ENCODE measurements around the gene MGMT. TPM values are rescaled to one million over a fixed set of nuclear protein-coding genes. Genes with fewer than 3 reads are reported as not detected.

The MGMT gene
- total and polyA plus RNA-seq, 3 donors from 2014 or later = 32.8 to 40.7 (median 37.9) TPM

- no peak for TF ChIP-seq POLR2A (IDR thresholded peaks at IDR 0.05)
- no peak for TF ChIP-seq CTCF (IDR thresholded peaks at IDR 0.05)
Measured at GRCh38 chr10:129760416-129760815, 293.4 kb downstream of the MGMT start.

GRCh38 chr10:129761197-129761972 is 294.3 kb downstream of the MGMT start:
- peak; percentile 4 for DNase-seq
- Histone ChIP-seq H3K27ac (no peak overlapping the region), H3K4me3 (no peak overlapping the region), H3K9me3 (no peaks in the 10 kb centered on the region), H3K27me3 (no peaks in the 10 kb centered on the region), H3K36me3 (ENCODE audit: low read depth, missing control alignments) (no peaks in the 10 kb centered on the region), H3K4me1 (no peaks in the 10 kb centered on the region)
- TF ChIP-seq POLR2A (IDR thresholded peaks at IDR 0.05) (no peak), CTCF (IDR thresholded peaks at IDR 0.05) (no peak)
- intact Hi-C loops (cut with DNase I; ENCODE audit: low total_unique reads) = no loop called here
- 92 to 96% methylated on average over 20 to 24 of the region's 24 CpGs for WGBS, 2 donors

More at GRCh38 chr10:129760416-129760815, 293.4 kb downstream of the MGMT start:
- 91 to 96% methylated on average over 7 of the region's 7 CpGs for WGBS, 2 donors
- no peak for DNase-seq
- Histone ChIP-seq H3K9me3 (no peaks in the 10 kb centered on the region), H3K27ac (no peak overlapping the region), H3K4me1 (no peaks in the 10 kb centered on the region), H3K36me3 (ENCODE audit: low read depth, missing control alignments) (no peaks in the 10 kb centered on the region), H3K27me3 (no peaks in the 10 kb centered on the region), H3K4me3 (no peak overlapping the region)
- intact Hi-C loops (cut with DNase I; ENCODE audit: low total_unique reads) = no loop called here

- Histone ChIP-seq H3K9me3 (no peaks in the 10 kb centered on the region), H3K4me3 (no peak overlapping the region), H3K27ac (no peak overlapping the region), H3K36me3 (ENCODE audit: low read depth, missing control alignments) (no peaks in the 10 kb centered on the region), H3K4me1 (no peaks in the 10 kb centered on the region), H3K27me3 (no peaks in the 10 kb centered on the region)
- intact Hi-C loops (cut with DNase I; ENCODE audit: low total_unique reads) = no loop called here
- 87 to 90% methylated on average over 25 of the region's 25 CpGs for WGBS, 2 donors
- DNase-seq = no peak
- TF ChIP-seq POLR2A (IDR thresholded peaks at IDR 0.05) (no peak), CTCF (IDR thresholded peaks at IDR 0.05) (no peak)
Measured at GRCh38 chr10:129761981-129762956, 295.2 kb downstream of the MGMT start.

GRCh38 chr10:129764011-129764900 is 297.2 kb downstream of the MGMT start:
- no peaks in the 10 kb centered on the region for H3K4me1 ChIP-seq
- H3K27ac ChIP-seq = no peak overlapping the region
- H3K27me3 ChIP-seq = no peaks in the 10 kb centered on the region
- no peak overlapping the region for H3K4me3 ChIP-seq
- 90 to 94% methylated on average over 20 to 23 of the region's 23 CpGs for WGBS, 2 donors
- intact Hi-C loops (cut with DNase I; ENCODE audit: low total_unique reads) = no loop called here
- no peaks in the 10 kb centered on the region for H3K9me3 ChIP-seq
- peak; percentile 4 for DNase-seq
- TF ChIP-seq POLR2A (IDR thresholded peaks at IDR 0.05) (no peak), CTCF (IDR thresholded peaks at IDR 0.05) (no peak)
- no peaks in the 10 kb centered on the region for H3K36me3 ChIP-seq (ENCODE audit: low read depth, missing control alignments)

Measured in testis (tissue), 3 donors.